GM12878 (cell line): ENCODE measurements around the gene CNNM1. TPM values are rescaled to one million over a fixed set of nuclear protein-coding genes. Genes with fewer than 3 reads are reported as not detected.

ENCODE experiments used
- ATAC-seq: fragments of 200-7000 bp; cut with Tn5 transposase; 3 replicates; pipeline ENCODE4 v1.9.1; 2020; ENCODE audit warnings: mild to moderate bottlenecking, moderate library complexity
- BruUV-seq: library from RNA; stranded (reverse); fragments of 400-500 nt; replicated peaks from 2 replicates; lab custom pipeline; 2021; lab: Mats Ljungman, UMichigan
- CTCF ChIA-PET: fragments of 300-600 bp; sonication (Branson Sonifier 250); formaldehyde crosslinking; extraction: SDS; loops from one replicate; lab custom pipeline; 2021; ENCODE audit warnings: inconsistent platforms; lab: Yijun Ruan, JAX
- POLR2A ChIA-PET: fragments of 350-600 bp; formaldehyde crosslinking; extraction: SDS; loops from one replicate; lab custom pipeline; 2021; ENCODE audit warnings: inconsistent platforms; lab: Charles Lee
- RAD21 ChIA-PET: fragments of 300-600 bp; sonication (Branson Sonifier 250); formaldehyde crosslinking; loops from one replicate; lab custom pipeline; 2023; ENCODE audit warnings: antibody characterized with exemption; ENCODE audit not compliant: unreplicated experiment; lab: Charles Lee
- SMC1A ChIA-PET: fragments of 300-600 bp; sonication (Branson Sonifier 250); formaldehyde crosslinking; loops from one replicate; lab custom pipeline; 2023; ENCODE audit not compliant: unreplicated experiment, uncharacterized antibody; lab: Charles Lee
- DNase-seq: peaks from one replicate; pipeline ENCODE4 v3.0.0-alpha.2; 2011; ENCODE audit warnings: low read depth, low spot score
- FAIRE-seq: peaks from 3 replicates; lab custom pipeline; 2011; peaks lifted over from hg19 to GRCh38; lab: Jason Lieb, UNC
- H2AFZ ChIP-seq: 2 replicates; pipeline ENCODE4 v1.6.0; 2011; ENCODE audit warnings: low read depth, low read length, control low read depth; ENCODE audit not compliant: control insufficient read depth
- H3K27ac ChIP-seq: 2 replicates; pipeline ENCODE4 v1.5.1; 2011; ENCODE audit warnings: control low read depth; ENCODE audit not compliant: control insufficient read depth, insufficient read depth
- H3K27me3 ChIP-seq, 2 experiments: replicated peaks in 1 of 2; 2 replicates each; pipeline versions ENCODE4 v1.6.0 to v1.6.1; 2011; ENCODE audit warnings: low read length in 1 of 2; ENCODE audit not compliant: control insufficient read depth in 2 of 2, insufficient read depth in 2 of 2
- H3K36me3 ChIP-seq, 2 experiments: 2 replicates each; pipeline ENCODE4 v1.5.1; 2011; ENCODE audit warnings: low read length in 1 of 2; ENCODE audit not compliant: control insufficient read depth in 2 of 2, insufficient read depth in 2 of 2
- H3K4me1 ChIP-seq: 2 replicates; pipeline ENCODE4 v1.6.1; 2011; ENCODE audit warnings: mild to moderate bottlenecking, low read length, moderate library complexity, mixed read lengths; ENCODE audit not compliant: control insufficient read depth, insufficient read depth
- H3K4me2 ChIP-seq: 2 replicates; pipeline ENCODE4 v1.6.0; 2011; ENCODE audit warnings: control low read depth; ENCODE audit not compliant: control insufficient read depth, insufficient read depth
- H3K4me3 ChIP-seq: fragments of 200-600 bp; sonication (generic); 2 replicates; pipeline ENCODE4 v1.5.1; 2016
- H3K79me2 ChIP-seq: 2 replicates; pipeline ENCODE4 v1.6.0; 2011; ENCODE audit warnings: low read length; ENCODE audit not compliant: control insufficient read depth, insufficient read depth
- H3K9ac ChIP-seq: 2 replicates; pipeline ENCODE4 v1.8.0; 2011; ENCODE audit warnings: low read length, control low read depth, mixed read lengths; ENCODE audit not compliant: control insufficient read depth, insufficient read depth
- H3K9me3 ChIP-seq: replicated peaks from 3 replicates; pipeline ENCODE4 v1.5.1; 2011; ENCODE audit warnings: mild to moderate bottlenecking, low read length; ENCODE audit not compliant: control insufficient read depth, insufficient read depth
- H4K20me1 ChIP-seq: 2 replicates; pipeline ENCODE4 v1.6.0; 2011; ENCODE audit not compliant: control insufficient read depth, insufficient read depth
- BCL3 ChIP-seq: IDR thresholded peaks from 2 replicates; pipeline ENCODE4 v1.6.1; 2011; ENCODE audit warnings: borderline replicate concordance, low read depth, mild to moderate bottlenecking, moderate library complexity, low read length; ENCODE audit not compliant: insufficient read depth, poor library complexity, severe bottlenecking
- HDGF ChIP-seq: fragments of 450-650 bp; IDR thresholded peaks from 2 replicates; pipeline ENCODE4 v1.6.1; 2016; ENCODE audit warnings: antibody characterized with exemption
- LARP7 ChIP-seq: fragments of 450-650 bp; IDR thresholded peaks from 2 replicates; pipeline ENCODE4 v1.6.1; 2017; ENCODE audit warnings: mild to moderate bottlenecking
- PRDM15 ChIP-seq: fragments of 450-650 bp; formaldehyde crosslinking; IDR thresholded peaks from 2 replicates; pipeline ENCODE4 v1.4.0; 2020; ENCODE audit warnings: mild to moderate bottlenecking, moderate library complexity
- RBBP5 ChIP-seq: fragments of 200-600 bp; sonication (generic); conservative IDR thresholded peaks from 2 replicates; pipeline ENCODE4 v1.6.1; 2016
- WGBS: methylation state at CpG from one replicate; pipeline ENCODE4 v1.1.6; 2016; ENCODE audit warnings: low lambda C conversion rate; ENCODE audit not compliant: insufficient replicate concordance, insufficient coverage; ENCODE audit errors: missing lambda C conversion rate; 5-methylcytosine and 5-hydroxymethylcytosine counted together
- in situ Hi-C: fragments of 300-500 bp; cut with MboI; formaldehyde crosslinking; loops from 9 replicates; pipeline ENCODE4 v1.14.3; 2018; ENCODE audit warnings: mixed read lengths
- intact Hi-C: fragments of 100-400 bp; cut with micrococcal nuclease; formaldehyde crosslinking; loops from one replicate; pipeline ENCODE4 v1.14.2; 2022; ENCODE audit not compliant: unreplicated experiment
- polyA plus RNA-seq, 11 experiments: library from polyadenylated mRNA; depleted of rRNA in 4 of 11; unstranded in 6 of 11; stranded (reverse) in 5 of 11; fragments of >200 nt; fragmentation: Nextera tagmentation in 4 of 11; fragmentation: Illumina TruSeq in 1 of 11; extraction: Ambion mirVana in 4 of 11; extraction: Trizol in 1 of 11; gene quantifications; 1 replicate in 1 of 11; 2 replicates in 10 of 11; pipeline versions ENCODE4 v1.2.1 to v1.2.3, GENCODE V29; 2011 to 2016; ENCODE audit warnings: inconsistent platforms in 2 of 11, missing spikeins in 2 of 11, low read depth in 1 of 11
- total RNA-seq, 4 experiments: library from RNA; depleted of rRNA in 3 of 4; stranded (reverse); fragments of >200 nt in 3 of 4; fragmentation: Illumina TruSeq in 1 of 4; extraction: Trizol in 1 of 4; gene quantifications; 2 replicates each; pipeline versions ENCODE4 v1.2.1 to v1.2.3, GENCODE V29; 2013 to 2021

Gene CNNM1
- total and polyA plus RNA-seq, 10 of the 15 experiments (the other 5 are each of a cell fraction or from before 2014, with no cell fraction given): 0.01 TPM; not detected in 9

- in situ Hi-C loops (loop anchor here (5.0 kb wide), 1 partner anchor 219 kb away; no protein-coding TSS in a partner anchor), intact Hi-C loops (loop anchor here (2.0 to 5.0 kb wide), 3 partner anchors 37 to 167 kb away; partner anchors contain the start of gene GOT1)
- WGBS: 92% methylated on average over 5 of the region's 5 CpGs
- no peak for FAIRE-seq
- SMC1A ChIA-PET: interaction anchor here (2.1 to 3.0 kb wide), 4 partner anchors 37 to 222 kb away, joined by 5 to 14 read pairs (median 10); partner anchors contain the start of gene GOT1
- no peaks in the 10 kb centered on the region for H3K9me3 ChIP-seq
- H3K9ac ChIP-seq: no peak overlapping the region
- no peaks in the 10 kb centered on the region for H4K20me1 ChIP-seq
- no peaks in the 10 kb centered on the region for H3K79me2 ChIP-seq
- no peak overlapping the region for H3K4me3 ChIP-seq
- H3K4me2 ChIP-seq: no peak overlapping the region
- H3K27ac ChIP-seq: no peak overlapping the region
- no peaks in the 10 kb centered on the region for H3K4me1 ChIP-seq
- no peak overlapping the region for H2AFZ ChIP-seq
- no peak for ATAC-seq
- RAD21 ChIA-PET: interaction anchor here (1.6 to 2.8 kb wide), 3 partner anchors 42 to 222 kb away, joined by 4 to 9 read pairs (median 8); no protein-coding TSS in a partner anchor
- CTCF ChIA-PET: interaction anchor here (0.7 to 4.2 kb wide), 7 partner anchors 16 to 219 kb away, joined by 3 to 32 read pairs (median 6); partner anchors contain the start of gene GOT1
- BruUV-seq: no TSS peak
- POLR2A ChIA-PET: no interaction called here
- TF ChIP-seq PRDM15 (CRISPR knock-in tag) (no peak), RBBP5 (no peak), BCL3 (no peak), LARP7 (no peak), HDGF (no peak)
- TF ChIP-seq, all 136 proteins: peak for 0
- Histone ChIP-seq H3K27me3 (no peaks in the 10 kb centered on the region), H3K36me3 (peaks cover 3 to 4% of the 10 kb centered on the region in 2 experiments; a peak in 2 of 4 replicates)
- DNase-seq: no peak
Measured at GRCh38 chr10:99393683-99394082, 64.5 kb downstream of the CNNM1 start.
